Ovary (tissue), 3 donors: ENCODE data around the gene VPS13A.

Source experiments
- POLR2A ChIP-seq: fragments of 450-650 bp; IDR thresholded peaks from one replicate; pipeline ENCODE4 v1.6.1; 2017; ENCODE audit warnings: antibody characterized with exemption, mild to moderate bottlenecking, moderate library complexity
- TF ChIP-seq, protein P1 (sequence below), 3 donors: fragments of 450-650 bp in 2 of 3; fragments of 200-600 bp in 1 of 3; IDR thresholded peaks; one replicate each; pipeline versions ENCODE4 v1.5.1 to v1.8.0; 2016 to 2022; ENCODE audit warnings: antibody characterized with exemption in 3 of 3, mild to moderate bottlenecking in 1 of 3
- donor health status: DM: no; HTN: no; CAD: no.

DNA sequence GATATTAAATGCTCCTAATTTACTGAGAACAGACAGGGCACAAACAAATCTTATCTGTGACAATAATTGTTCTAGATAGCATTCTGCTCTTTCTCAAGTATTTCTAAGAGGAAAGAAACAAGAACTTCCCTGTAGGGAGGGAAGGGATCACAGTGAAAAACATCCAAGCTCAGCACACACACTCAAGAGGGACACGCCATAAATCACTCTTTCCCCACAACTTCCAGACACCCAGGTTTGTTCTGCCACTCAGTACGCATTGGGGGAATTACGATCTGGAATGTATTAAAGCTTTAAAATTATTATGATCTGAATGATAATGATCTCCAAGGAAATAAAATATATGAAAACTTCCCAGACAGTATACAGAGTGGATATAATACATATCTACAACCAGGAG is 249.4 kb downstream of the VPS13A start:
- TF ChIP-seq, protein P1, sequence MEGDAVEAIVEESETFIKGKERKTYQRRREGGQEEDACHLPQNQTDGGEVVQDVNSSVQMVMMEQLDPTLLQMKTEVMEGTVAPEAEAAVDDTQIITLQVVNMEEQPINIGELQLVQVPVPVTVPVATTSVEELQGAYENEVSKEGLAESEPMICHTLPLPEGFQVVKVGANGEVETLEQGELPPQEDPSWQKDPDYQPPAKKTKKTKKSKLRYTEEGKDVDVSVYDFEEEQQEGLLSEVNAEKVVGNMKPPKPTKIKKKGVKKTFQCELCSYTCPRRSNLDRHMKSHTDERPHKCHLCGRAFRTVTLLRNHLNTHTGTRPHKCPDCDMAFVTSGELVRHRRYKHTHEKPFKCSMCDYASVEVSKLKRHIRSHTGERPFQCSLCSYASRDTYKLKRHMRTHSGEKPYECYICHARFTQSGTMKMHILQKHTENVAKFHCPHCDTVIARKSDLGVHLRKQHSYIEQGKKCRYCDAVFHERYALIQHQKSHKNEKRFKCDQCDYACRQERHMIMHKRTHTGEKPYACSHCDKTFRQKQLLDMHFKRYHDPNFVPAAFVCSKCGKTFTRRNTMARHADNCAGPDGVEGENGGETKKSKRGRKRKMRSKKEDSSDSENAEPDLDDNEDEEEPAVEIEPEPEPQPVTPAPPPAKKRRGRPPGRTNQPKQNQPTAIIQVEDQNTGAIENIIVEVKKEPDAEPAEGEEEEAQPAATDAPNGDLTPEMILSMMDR (IDR thresholded peaks at IDR 0.05): no peak
- TF ChIP-seq POLR2A: no peak
